CD4-positive, alpha-beta T cell (primary cell): ENCODE results near the gene ABCD3. TPM values are rescaled to one million over a fixed set of nuclear protein-coding genes. Genes with fewer than 3 reads are reported as not detected.

Experiments used
- ATAC-seq: fragments of 200-7000 bp; cut with Tn5 transposase; one replicate; pipeline ENCODE4 v1.10.0; 2022; ENCODE audit warnings: mild to moderate bottlenecking; ENCODE audit not compliant: poor library complexity
- CTCF ChIA-PET: fragments of 350-600 bp; sonication (Branson Sonifier 250); formaldehyde crosslinking; loops from one replicate; lab custom pipeline; 2021; ENCODE audit warnings: antibody characterized with exemption, inconsistent platforms; lab: Charles Lee
- POLR2A ChIA-PET: fragments of 350-600 bp; sonication (Branson Sonifier 250); formaldehyde crosslinking; loops from one replicate; lab custom pipeline; 2021; ENCODE audit warnings: antibody characterized with exemption, inconsistent platforms; lab: Charles Lee
- DNase-seq, 14 experiments: peaks; one replicate each; pipeline ENCODE4 v3.0.0-alpha.2; 2013 to 2020; ENCODE audit warnings: mixed read lengths in 2 of 14
- H3K27ac ChIP-seq, 2 donors: one replicate each; pipeline versions ENCODE4 v1.5.1 to v1.7.0; 2013; ENCODE audit warnings: low read length in 2 of 2, low read depth in 1 of 2, mild to moderate bottlenecking in 1 of 2
- H3K27me3 ChIP-seq, 2 experiments: 1 replicate in 1 of 2; 2 replicates in 1 of 2; pipeline versions ENCODE4 v1.6.1 to v1.7.0; 2013; ENCODE audit warnings: low read length in 2 of 2, control low read depth in 1 of 2, mild to moderate bottlenecking in 1 of 2, moderate library complexity in 1 of 2; ENCODE audit not compliant: insufficient read depth in 2 of 2, control insufficient read depth in 1 of 2
- H3K36me3 ChIP-seq: one replicate; pipeline ENCODE4 v1.6.1; 2013; ENCODE audit warnings: low read length, control low read depth; ENCODE audit not compliant: insufficient read depth
- H3K4me1 ChIP-seq: one replicate; pipeline ENCODE4 v1.6.1; 2013; ENCODE audit warnings: low read length, control low read depth; ENCODE audit not compliant: insufficient read depth
- H3K4me3 ChIP-seq: one replicate; pipeline ENCODE4 v1.5.1; 2013; ENCODE audit warnings: mild to moderate bottlenecking, low read length, moderate library complexity
- H3K9me3 ChIP-seq, 2 experiments: 1 replicate in 1 of 2; 2 replicates in 1 of 2; pipeline versions ENCODE4 v1.6.1 to v1.7.0; 2013; ENCODE audit warnings: low read length in 2 of 2, mild to moderate bottlenecking in 2 of 2, control low read depth in 1 of 2, moderate library complexity in 1 of 2; ENCODE audit not compliant: control insufficient read depth in 1 of 2, insufficient read depth in 1 of 2
- H3K27ac Mint-ChIP-seq: one replicate; pipeline ENCODE4 v1.8.0; 2020; ENCODE audit warnings: mixed read lengths
- H3K27me3 Mint-ChIP-seq: one replicate; pipeline ENCODE4 v1.8.0; 2021; ENCODE audit warnings: mixed read lengths
- H3K36me3 Mint-ChIP-seq: one replicate; pipeline ENCODE4 v1.8.0; 2021; ENCODE audit warnings: low read depth, mixed read lengths
- H3K4me1 Mint-ChIP-seq: one replicate; pipeline ENCODE4 v1.8.0; 2021; ENCODE audit warnings: low read depth, mixed read lengths
- H3K4me3 Mint-ChIP-seq: one replicate; pipeline ENCODE4 v1.8.0; 2020; ENCODE audit warnings: mild to moderate bottlenecking, mixed read lengths
- H3K9me3 Mint-ChIP-seq: one replicate; pipeline ENCODE4 v1.8.0; 2020; ENCODE audit warnings: mixed read lengths
- CTCF ChIP-seq: fragments of 200-600 bp; IDR thresholded peaks from one replicate; pipeline ENCODE4 v1.8.0; 2022; ENCODE audit warnings: antibody characterized with exemption, mild to moderate bottlenecking
- intact Hi-C, 2 experiments: fragments of 100-400 bp; cut with DNase I in 1 of 2; cut with micrococcal nuclease in 1 of 2; formaldehyde crosslinking; loops; one replicate each; pipeline versions ENCODE4 v1.15.1 to v1.9.0; 2023 to 2025; cut with DNase I, micrococcal nuclease
- total RNA-seq, 174 experiments: library from RNA in 2 of 174; stranded (reverse) in 2 of 174; gene quantifications; one replicate each; pipeline ENCODE4 v1.2.3 and lab custom pipeline; 2021 to 2026

The ABCD3 gene
- total RNA-seq, 2 experiments from 2014 or later, result 13.0 to 13.5 TPM

- no peak for TF ChIP-seq CTCF
- ATAC-seq (no peak), DNase-seq (no peak)
- Mint-ChIP-seq H3K27me3 (no peaks in the 10 kb centered on the region), H3K36me3 (peaks cover 7% of the 10 kb centered on the region), H3K9me3 (no peaks in the 10 kb centered on the region), H3K4me3 (no peak overlapping the region), H3K27ac (no peak overlapping the region), H3K4me1 (no peaks in the 10 kb centered on the region)
- Histone ChIP-seq H3K27ac (no peak overlapping the region), H3K27me3 (no peaks in the 10 kb centered on the region), H3K4me1 (no peaks in the 10 kb centered on the region), H3K4me3 (no peak overlapping the region), H3K9me3 (no peaks in the 10 kb centered on the region), H3K36me3 (no peaks in the 10 kb centered on the region)
- intact Hi-C loops, result no loop called here
- ChIA-PET CTCF (no interaction called here), POLR2A (no interaction called here)
Observed at GRCh38 chr1:94524531-94524930, 106.3 kb downstream of the ABCD3 start.

GRCh38 chr1:94526152-94526980 lies 108.2 kb downstream of the ABCD3 start:
- Histone ChIP-seq H3K4me3 (no peak overlapping the region), H3K27me3 (no peaks in the 10 kb centered on the region), H3K36me3 (no peaks in the 10 kb centered on the region), H3K27ac (no peak overlapping the region), H3K4me1 (no peaks in the 10 kb centered on the region), H3K9me3 (no peaks in the 10 kb centered on the region)
- intact Hi-C loops, result no loop called here
- Mint-ChIP-seq H3K36me3 (no peaks in the 10 kb centered on the region), H3K27ac (no peak overlapping the region), H3K9me3 (no peaks in the 10 kb centered on the region), H3K4me1 (no peaks in the 10 kb centered on the region), H3K4me3 (no peak overlapping the region), H3K27me3 (no peaks in the 10 kb centered on the region)
- no peak for TF ChIP-seq CTCF
- ChIA-PET POLR2A (no interaction called here), CTCF (no interaction called here)
- ATAC-seq (no peak), DNase-seq (no peak)

GRCh38 chr1:94527447-94528031 lies 109.3 kb downstream of the ABCD3 start:
- H3K27me3 Mint-ChIP-seq, result no peaks in the 10 kb centered on the region
- H3K4me3 Mint-ChIP-seq, result no peak overlapping the region
- DNase-seq (no peak), ATAC-seq (no peak)
- Histone ChIP-seq H3K4me1 (no peaks in the 10 kb centered on the region), H3K9me3 (no peaks in the 10 kb centered on the region), H3K4me3 (no peak overlapping the region), H3K36me3 (no peaks in the 10 kb centered on the region), H3K27me3 (no peaks in the 10 kb centered on the region), H3K27ac (no peak overlapping the region)
- ChIA-PET POLR2A (no interaction called here), CTCF (no interaction called here)
- intact Hi-C loops, result no loop called here
- no peak overlapping the region for H3K27ac Mint-ChIP-seq
- no peaks in the 10 kb centered on the region for H3K4me1 Mint-ChIP-seq
- H3K36me3 Mint-ChIP-seq, result no peaks in the 10 kb centered on the region
- no peak for TF ChIP-seq CTCF
- no peaks in the 10 kb centered on the region for H3K9me3 Mint-ChIP-seq
